GM21390 (cell line): Measurements from ENCODE around the gene PARD3.

Source experiments
- ATAC-seq: cut with Tn5 transposase; IDR thresholded peaks from one replicate; pipeline ENCODE4 v1.9.1; 2021; ENCODE audit not compliant: unreplicated experiment

PARD3 gene

DNA sequence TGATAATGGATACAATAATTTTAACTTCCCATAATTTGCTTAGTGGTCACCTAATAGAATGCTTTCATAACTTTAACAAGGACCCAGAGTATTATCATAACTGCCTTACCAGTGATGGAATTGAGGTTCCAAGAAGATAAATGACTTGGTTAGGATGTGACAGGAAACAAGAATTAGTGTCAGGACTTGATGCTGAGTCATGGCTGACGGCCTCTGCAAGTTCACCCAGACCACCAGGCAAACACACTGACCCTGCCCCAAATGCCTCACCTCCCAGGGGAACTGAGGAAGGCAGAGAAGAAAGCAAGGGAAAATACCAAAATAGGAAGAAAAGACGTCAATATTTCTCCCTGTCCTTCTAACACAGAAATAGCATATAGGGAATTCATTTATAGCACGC is 636.3 kb downstream of the PARD3 start:
- ATAC-seq: no peak

GRCh38 chr10:34178196-34178595 is 636.9 kb downstream of the PARD3 start:
- no peak for ATAC-seq

DNA sequence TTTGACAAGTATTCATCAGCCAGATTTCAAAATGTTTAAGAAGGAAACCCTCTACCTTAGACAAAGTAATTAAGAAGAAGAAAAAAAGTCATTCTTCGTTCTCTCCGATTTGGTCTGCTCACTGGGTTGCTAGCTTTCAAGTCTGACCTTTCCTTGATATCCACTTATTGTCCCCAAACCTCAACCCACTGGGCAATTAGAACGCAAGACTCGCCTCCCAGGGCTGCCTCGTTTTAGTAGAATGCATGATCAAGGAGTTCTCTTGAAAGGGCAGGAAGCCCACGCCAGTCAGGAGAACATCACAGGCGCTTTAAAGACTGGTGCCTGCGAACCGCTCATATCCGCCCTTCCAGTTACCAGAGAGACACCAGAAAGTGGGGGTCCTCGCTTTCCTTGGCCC is 637.7 kb downstream of the PARD3 start:
- no peak for ATAC-seq

GRCh38 chr10:34176351-34176750 is 638.7 kb downstream of the PARD3 start:
- ATAC-seq: no peak

GRCh38 chr10:34175121-34175520 is 640.0 kb downstream of the PARD3 start:
- ATAC-seq: no peak

DNA sequence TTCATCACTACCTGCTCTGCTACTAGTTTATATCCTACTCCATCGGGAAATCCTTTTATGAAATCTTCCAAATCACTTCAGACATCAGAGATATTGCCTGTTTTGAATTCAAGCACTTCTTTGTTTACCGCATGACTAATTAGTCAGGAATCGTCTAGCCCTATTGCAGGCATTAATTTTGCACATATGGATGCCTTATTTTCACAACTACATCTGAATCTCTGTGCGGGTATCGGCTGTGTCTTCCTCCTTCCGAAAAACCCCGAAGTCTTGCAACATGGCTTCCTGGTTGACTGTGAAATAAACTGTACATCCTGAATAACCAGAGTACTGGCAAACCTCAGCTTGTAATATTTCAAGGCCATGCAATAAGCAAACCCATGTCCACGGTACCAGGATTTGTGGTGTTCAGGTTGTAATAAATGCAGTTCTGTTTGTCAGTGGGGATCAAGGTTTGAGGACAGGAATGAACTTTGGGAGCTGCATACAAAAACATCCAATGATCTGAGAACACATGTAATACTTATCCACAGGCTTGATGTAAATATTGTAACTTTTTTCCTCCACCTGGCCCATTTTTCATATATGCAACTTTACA is 642.1 kb downstream of the PARD3 start:
- ATAC-seq: no peak

GRCh38 chr10:34171957-34172527 is 643.1 kb downstream of the PARD3 start:
- no peak for ATAC-seq

DNA sequence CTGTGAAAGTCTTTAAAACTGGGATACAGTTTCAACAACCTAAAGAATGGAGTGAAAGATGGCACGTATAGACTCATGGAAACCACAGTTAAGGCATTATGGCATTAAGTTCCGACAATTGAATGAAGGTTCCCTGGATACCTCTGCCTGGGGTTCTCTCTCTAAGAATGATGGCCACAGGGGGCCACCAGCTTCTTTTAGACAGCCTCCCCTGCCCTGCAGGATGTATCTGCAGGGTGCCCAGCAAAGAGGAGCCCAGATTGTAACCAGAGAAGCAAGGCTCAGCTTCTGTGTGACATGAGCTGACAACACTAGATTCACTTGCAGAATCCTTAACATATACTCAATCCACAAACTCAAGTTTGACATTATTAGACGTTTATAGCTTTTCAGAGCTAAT is 645.4 kb downstream of the PARD3 start:
- no peak for ATAC-seq

DNA sequence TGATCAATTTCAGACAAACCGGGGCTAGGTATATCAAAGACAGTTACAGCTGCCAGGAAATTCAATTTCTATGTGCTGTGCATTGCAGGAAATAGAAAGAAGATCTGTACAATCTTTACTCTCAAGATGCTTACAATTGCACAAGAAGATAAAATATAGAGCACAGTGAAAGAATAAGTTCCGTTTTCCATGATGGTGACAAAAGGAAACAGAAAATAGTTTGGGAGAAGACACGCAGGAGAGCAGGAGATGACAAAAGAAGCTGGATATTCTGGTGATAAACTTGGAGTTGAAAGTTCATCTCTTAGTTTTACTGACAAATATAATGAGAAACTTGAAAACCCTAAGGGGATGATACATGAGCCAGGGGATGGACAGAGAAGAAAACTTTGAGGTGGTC is 646.0 kb downstream of the PARD3 start:
- no peak for ATAC-seq

- ATAC-seq: no peak
Observed at GRCh38 chr10:34168439-34168838, 646.7 kb downstream of the PARD3 start.

GRCh38 chr10:34166823-34167222 is 648.3 kb downstream of the PARD3 start:
- no peak for ATAC-seq

- no peak for ATAC-seq
Observed at GRCh38 chr10:34166354-34166753, 648.7 kb downstream of the PARD3 start.

- no peak for ATAC-seq
Observed at GRCh38 chr10:34164029-34164428, 651.1 kb downstream of the PARD3 start.

GRCh38 chr10:34163075-34163905 is 651.8 kb downstream of the PARD3 start:
- ATAC-seq: no peak

DNA sequence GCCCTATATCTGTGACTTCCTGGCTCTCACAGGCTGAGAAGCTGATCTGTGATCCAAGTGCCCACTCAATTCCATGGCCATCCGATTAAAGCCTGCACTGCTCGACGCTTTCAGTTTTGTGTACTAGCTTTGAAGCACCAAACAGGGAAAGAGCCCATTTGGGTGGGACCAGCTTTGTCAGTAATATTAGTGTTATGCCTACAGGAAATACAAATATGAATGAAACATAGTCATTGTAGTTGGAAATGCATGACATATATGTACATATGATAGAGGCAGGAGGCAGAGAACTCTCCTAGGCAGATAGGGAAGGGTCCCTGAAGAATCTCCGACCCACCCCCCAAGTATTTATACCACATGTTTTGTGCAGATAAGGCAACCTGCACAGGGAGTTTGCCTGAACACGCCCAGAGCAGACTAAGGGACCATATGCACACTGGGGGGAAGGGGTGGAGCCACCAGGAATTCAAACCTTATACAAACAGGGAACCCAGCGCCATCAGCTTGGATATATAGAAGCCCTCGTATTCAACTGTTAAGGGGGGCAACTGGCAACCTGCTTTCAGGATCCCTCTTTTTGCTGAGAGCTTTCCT is 653.2 kb downstream of the PARD3 start:
- ATAC-seq: no peak

DNA sequence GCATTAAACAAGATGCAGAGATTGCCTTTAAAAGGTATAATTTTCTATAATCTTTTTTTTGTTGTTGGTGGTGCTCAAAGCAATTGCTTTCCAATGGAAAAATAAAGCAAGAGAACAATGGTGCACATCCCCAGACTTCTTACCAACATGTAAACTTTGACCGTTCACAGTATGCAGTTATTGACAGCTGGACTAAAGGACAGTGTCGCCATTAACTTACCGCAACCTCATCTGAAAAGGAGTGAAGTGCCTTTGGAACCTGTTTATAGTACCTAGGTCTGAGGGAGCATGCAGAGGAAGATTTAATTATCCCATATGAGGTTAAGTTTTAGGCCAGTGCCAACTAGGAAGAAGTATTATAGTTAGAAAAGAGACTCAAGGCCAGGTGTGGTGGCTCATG is 654.5 kb downstream of the PARD3 start:
- ATAC-seq: no peak

DNA sequence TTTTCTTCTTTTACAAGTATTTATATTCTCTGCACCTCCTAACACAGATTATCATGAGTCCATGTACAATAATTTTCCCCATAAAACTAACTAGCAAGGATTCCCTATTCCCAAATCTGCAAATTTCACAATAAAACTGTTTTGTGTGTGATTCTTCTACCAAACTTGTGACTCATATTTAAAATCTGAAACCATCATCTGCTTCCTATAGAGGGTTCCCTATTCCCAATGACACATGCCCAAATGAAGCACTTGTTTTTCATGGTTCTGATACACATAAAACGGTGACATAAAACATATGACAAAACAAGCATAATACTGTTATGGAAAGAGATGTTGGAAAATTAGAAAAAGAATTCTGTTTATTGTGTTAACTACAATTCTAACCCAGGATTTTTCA is 657.6 kb downstream of the PARD3 start:
- no peak for ATAC-seq

DNA sequence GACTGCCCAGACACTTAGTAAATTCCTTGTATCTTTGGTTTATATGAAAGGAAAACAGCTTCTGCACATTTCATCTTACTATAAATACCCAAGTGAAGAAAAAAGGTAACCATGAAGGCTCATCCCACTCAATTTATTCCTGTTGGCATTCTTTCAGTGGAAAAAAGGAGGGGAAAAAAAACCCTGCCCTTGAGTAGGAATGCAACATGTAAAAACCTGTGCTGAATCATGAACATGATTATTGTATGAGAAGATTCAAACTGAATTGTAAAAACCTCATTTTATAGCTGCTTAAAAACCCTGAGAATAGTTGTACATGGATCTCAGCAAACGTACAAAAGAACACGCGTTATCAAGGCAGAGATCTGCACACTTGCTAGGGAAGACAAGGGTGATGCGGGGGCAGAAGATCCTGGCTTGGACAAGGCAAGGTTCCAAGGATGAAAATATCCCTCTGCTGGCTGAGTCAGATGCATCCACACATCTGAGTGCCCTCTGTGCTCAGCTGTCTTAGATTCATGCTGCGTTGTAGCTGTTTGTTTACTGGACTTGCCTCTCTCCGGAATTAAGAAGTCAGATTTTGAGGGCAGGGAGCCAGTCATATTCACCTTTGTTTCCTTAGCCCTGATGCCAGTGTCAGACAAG is 658.2 kb downstream of the PARD3 start:
- ATAC-seq: no peak

GRCh38 chr10:34155812-34156211 is 659.3 kb downstream of the PARD3 start:
- ATAC-seq: no peak

DNA sequence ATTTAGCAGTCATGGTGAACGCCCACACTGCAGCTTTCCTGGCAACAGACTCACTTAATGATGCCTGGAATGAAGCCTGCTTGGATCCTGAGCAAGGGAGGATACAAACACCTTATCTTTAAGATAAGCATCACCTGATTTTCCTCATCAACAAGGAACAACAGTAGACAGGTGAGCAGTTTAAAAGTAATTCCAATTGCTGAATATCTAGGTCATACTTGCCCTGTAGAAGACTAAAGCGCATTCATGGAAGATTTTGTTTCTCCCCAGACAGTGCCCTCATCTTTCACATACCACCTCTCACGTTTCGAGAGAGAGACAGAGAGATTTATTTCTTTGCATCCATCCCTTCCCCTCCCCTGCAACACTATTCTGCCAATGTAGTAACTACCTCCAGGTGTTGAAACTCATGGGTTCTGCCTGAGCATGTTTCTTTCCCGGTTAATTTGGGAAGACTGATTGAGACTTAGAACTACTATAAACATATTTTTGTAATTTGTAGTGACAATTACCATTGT is 660.7 kb downstream of the PARD3 start:
- no peak for ATAC-seq

- ATAC-seq: no peak
Observed at GRCh38 chr10:34153663-34154382, 661.3 kb downstream of the PARD3 start.
